Left ventricle myocardium superior (tissue), 1 donor: ENCODE measurements around the gene GUCD1. TPM values are rescaled to one million over a fixed set of nuclear protein-coding genes. Genes with fewer than 3 reads are reported as not detected.
A peak's percentile ranks its signal among the peaks of the same experiment; 100 is the strongest.
"Not testable (repeated sequence)": the region's sequence is repeated elsewhere in the genome, so short reads cannot be mapped to it uniquely, and the experiment has no call there.

Experiments used
- ATAC-seq: fragments of 200-7000 bp; cut with Tn5 transposase; one replicate; pipeline ENCODE4 v1.9.1; 2020; ENCODE audit warnings: mild to moderate bottlenecking, moderate library complexity
- DNase-seq: peaks from one replicate; pipeline ENCODE4 v3.0.0-alpha.2; 2020
- intact Hi-C: fragments of 100-400 bp; cut with micrococcal nuclease; formaldehyde crosslinking; loops from one replicate; pipeline ENCODE4 v1.11.0; 2022
- total RNA-seq: library from RNA; stranded (reverse); fragmentation: NEBNext Ultra II Directional; extraction: Animal tissue kit (Norgen Biotek cat#: 25700); gene quantifications from one replicate; pipeline ENCODE4 v1.2.1, GENCODE V29; 2021
- donor health status: DM: no; HTN: yes; CAD: no; lungs with severe emphysema.

The GUCD1 gene
- total RNA-seq, 1 donor from 2014 or later, result 275 TPM

- ATAC-seq (peak; percentile 1), DNase-seq (no peak)
- intact Hi-C loops, result no loop called here
These were observed 11.7 kb downstream of the GUCD1 start for GRCh38 chr22:24543185-24543601.

- DNase-seq, result peak; percentile 72
- ATAC-seq, result peak; percentile 79
- intact Hi-C loops, result no loop called here
These were observed 12.3 kb downstream of the GUCD1 start for GRCh38 chr22:24542641-24543040.

DNA sequence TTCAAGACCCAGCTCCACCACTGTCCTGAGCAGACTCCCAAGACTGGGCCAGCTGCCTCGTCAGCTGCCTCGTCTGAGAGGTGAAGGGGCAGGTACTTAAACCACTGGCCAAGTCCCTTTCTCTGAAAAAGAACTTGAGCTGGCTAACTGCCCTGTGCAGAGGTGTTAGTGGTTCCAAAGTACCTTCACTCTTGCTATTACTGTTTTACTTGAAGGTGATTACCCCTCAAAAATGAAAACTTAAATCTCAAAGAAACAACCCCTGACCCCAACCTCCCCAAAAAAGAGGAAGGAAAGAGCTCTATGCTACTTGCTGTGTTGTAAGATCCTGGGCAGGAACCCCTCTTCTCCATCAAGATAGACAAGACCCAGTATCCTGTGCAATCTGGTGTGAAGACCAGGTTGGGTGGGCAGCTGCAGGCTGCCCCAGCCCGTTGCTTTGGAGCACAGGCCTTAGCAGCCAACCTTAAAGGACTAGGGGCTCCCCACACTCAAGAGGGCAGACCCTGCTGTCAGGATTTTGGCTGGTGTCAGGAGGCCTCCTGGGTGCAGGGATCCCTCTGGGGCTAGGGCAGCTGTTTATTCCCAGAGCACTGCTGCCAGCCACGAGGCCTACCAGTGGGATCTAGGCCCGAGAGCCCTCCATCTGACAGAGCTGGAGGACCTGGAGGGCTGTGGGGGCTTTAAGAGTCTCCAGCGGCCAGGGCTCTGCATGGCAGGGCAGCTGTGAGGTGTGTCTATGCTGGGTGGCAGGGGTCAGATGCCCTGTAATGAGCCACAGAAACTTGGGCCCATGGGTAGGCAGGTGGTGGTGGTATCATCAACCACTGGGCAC is 13.0 kb downstream of the GUCD1 start:
- ATAC-seq, result peak; percentile 5
- intact Hi-C loops, result no loop called here
- no peak for DNase-seq

- intact Hi-C loops, result no loop called here
- ATAC-seq, result no peak
- no peak for DNase-seq
These were observed 14.5 kb downstream of the GUCD1 start for GRCh38 chr22:24540470-24540869.

DNA sequence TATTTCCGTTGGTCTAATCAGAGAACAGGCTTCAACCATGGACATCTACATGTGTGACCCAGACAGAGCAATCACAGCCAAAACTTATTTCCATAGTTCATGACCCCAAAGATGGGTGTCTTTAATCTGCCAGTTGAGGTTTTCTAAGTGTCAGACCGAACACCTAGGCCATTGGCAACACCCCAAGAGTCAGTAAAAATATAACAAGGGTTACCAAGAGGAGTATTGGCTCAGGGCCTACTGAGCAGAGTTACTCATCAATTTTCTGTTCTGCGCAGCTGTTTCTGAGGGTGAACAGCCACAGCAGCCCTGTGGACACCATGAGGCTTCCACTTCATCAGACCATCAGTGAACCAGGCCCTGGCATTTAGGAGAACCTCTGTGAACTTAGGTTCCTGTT is 18.8 kb downstream of the GUCD1 start:
- ATAC-seq (peak; percentile 14), DNase-seq (no peak)
- intact Hi-C loops, result no loop called here

GRCh38 chr22:24535348-24535747 is 19.6 kb downstream of the GUCD1 start:
- DNase-seq (no peak), ATAC-seq (no peak)
- intact Hi-C loops, result no loop called here

GRCh38 chr22:24532075-24532474 is 22.9 kb downstream of the GUCD1 start:
- DNase-seq (no peak), ATAC-seq (no peak)
- intact Hi-C loops, result no loop called here

DNA sequence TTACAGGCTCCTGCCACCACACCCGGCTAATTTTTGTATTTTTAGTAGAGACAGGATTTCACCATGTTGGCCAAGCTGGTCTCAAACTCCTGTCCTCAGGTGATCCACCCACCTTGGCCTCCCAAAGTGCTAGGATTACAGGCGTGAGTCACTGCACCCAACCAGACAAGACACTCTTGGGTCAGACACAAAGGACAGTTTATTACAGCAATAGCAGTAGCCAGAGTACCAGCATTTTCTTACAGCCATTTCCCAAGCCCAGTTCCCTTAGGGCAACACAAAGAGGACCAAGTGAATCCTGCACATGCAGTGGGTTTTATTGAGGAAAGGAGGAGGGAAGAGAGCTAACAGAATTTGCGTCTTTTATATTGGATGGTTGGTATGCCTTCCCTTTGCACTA is 24.0 kb downstream of the GUCD1 start:
- intact Hi-C loops, DNase-seq, ATAC-seq: not testable (repeated sequence)

DNA sequence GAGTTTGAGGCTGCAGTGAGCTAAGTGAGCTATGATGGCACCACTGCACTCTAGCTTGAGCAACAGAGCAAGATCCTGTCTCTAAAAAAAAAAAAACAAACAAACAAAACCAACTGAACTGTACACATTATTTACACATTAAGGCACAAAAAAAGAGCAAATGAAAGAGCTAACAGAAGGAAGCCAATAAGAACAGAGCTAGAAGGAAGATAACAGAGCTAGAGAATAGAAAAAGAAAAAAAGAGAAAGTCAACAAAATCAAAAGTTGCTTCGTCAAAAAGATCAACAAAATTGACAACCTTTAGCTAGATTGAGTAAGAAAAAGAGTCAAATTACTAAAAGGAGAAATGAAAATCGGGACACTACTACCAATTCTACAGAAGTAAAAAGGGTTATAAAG is 25.0 kb downstream of the GUCD1 start:
- ATAC-seq, result no peak
- intact Hi-C loops, result no loop called here

GRCh38 chr22:24526191-24526590 is 28.7 kb downstream of the GUCD1 start:
- no peak for DNase-seq
- intact Hi-C loops, result no loop called here
- ATAC-seq, result no peak

More for the DNA sequence above, 25.0 kb downstream of the GUCD1 start:
- no peak for DNase-seq

- DNase-seq, result peak; percentile 86
- intact Hi-C loops, result no loop called here
- ATAC-seq, result peak; percentile 81
These were observed 29.4 kb downstream of the GUCD1 start for GRCh38 chr22:24525416-24526037.

DNA sequence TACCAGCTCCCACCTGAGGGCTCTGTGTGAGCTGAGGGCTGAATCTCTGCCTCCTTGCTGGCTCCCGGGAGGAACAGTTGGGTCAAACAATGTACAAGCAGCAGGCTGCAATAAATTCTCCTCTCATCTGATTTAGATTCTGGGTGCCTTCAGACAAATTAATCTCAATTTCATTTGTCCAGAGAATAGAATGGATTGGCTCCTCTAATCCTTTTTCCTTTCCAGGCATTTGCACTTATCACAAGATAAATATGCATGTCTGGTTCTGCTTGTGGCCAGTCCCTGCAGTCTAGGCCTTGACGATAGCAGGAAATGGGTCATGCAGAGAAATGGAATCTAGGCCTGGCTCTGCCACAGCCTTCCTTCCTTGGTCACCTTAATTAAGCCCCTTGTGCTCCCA is 31.1 kb downstream of the GUCD1 start:
- ATAC-seq (no peak), DNase-seq (no peak)
- intact Hi-C loops, result no loop called here

DNA sequence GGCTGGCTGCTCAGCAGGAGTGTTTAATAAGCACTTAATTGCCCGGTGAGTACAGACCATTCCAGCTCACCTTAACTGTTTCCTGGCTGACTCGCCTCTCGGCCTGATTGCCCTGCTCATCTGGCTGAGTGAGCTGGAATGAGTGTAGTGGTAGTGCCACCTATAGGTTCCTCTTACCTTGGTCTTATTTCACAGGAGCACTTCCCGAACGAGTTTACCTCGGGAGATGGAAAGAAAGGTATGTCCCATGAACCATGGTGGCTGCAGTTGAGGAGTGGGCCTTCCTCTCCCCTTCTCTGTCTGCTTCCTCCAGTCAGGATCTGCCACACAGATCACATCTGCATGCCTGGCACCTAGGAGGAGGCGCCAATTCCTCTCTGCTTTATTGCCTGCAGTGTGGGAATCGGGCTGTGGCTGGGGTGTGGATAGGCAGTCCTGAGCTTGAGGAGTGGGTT is 33.1 kb downstream of the GUCD1 start:
- ATAC-seq (peak; percentile 68), DNase-seq (no peak)
- intact Hi-C loops, result no loop called here

DNA sequence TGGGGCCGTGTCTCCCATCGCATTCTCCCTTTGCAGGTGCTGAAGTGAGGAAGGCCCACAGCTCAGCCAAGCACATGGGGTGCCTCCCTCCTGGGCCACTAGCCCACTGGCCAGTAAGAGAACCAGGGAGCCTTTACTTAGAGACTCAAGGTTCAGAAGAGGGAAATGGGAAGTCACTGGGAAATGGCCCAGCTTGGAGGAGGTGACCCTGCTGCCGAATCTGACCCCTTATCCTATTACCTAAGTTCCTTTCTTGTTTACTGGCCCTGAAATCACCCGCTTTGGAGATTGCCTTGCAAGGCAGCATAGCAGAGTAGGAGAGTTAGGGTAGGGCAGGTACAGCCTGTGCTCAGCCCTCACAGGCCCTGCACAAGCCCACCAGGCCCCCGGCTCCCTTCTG is 35.4 kb downstream of the GUCD1 start:
- DNase-seq (no peak), ATAC-seq (no peak)
- intact Hi-C loops, result no loop called here

DNA sequence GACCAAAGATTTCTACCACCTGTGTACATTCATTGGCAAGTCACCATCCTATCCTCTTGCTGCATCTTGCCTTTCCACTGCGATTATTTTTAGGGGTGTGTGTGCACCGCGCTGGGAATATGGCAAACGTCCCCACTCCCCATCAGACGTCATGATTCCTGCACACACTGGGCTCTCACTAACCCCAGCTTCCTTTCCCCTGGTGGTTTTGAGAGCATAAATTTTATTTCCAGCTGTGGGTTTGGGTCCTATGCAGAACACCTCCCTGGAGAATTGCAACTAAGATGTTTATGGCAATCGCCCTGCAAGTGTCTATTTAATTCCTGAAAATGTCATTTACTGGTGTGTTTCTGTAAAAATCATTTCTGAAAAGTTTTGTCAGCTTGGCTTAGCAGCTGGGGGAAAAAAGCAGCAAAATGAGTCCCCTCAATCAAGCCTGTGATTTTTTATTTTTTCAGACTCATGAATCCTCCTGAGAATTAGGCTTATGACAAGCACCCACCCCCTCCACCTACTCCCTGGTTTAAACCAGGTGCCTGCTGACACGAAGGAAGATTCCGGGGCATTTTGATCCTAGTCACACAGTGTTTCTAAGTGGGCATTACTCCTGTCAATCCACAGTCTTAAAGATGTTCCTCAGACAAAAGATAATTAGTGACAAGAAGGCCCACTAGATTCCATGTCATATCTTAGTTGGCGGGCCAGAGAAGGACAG is 36.0 kb downstream of the GUCD1 start:
- intact Hi-C loops, result no loop called here
- ATAC-seq, result peak; percentile 51
- DNase-seq, result no peak

DNA sequence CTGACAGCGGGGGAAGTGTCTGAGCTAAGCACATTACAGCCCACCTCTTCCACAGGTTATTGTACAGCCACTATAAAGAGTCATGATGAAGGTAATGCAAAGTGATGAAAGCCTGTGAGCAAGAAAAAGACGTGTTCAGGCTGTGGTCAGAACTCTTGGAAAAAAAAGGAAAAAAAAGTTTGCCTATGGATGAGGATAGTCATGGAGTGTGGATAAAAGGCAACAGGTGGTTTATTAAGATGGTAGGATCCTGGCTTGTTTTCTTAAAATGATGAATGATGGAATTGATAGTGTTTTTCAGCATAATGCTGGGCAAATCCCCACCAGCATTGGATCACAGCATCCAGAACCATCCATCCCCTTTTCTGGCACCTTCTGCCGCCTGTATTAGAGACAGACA is 36.7 kb downstream of the GUCD1 start:
- intact Hi-C loops, result no loop called here
- DNase-seq (no peak), ATAC-seq (no peak)

GRCh38 chr22:24517446-24517845 is 37.5 kb downstream of the GUCD1 start:
- no peak for DNase-seq
- no peak for ATAC-seq
- intact Hi-C loops, result no loop called here

DNA sequence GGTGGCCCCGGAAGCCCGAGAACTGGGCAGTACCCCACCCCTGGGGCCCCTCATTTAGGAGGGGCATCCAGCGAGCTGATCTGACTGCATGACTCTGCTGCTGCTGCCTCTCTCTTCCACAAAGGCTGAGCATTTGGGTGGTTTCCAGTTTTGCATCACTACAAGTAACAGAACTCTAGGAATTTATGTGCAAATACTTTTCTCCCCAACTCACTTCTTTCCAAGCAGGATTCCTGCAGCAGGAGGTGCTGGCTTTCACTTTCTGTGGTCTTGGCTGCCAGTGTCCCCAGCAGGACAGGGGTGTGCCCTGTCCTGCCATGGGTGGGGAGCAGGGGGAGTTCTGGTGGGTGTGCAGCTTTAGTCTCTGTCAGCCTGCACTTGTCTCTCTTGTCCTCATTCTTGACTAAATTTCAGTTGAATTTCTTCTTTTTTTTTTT is 38.6 kb downstream of the GUCD1 start:
- intact Hi-C loops, result no loop called here
- ATAC-seq (no peak), DNase-seq (no peak)

GRCh38 chr22:24515027-24515338 is 40.0 kb downstream of the GUCD1 start:
- intact Hi-C loops, result no loop called here
- ATAC-seq (no peak), DNase-seq (no peak)
